Left ventricle myocardium inferior (tissue), 1 donor: ENCODE data around the gene ZNF423. TPM values are rescaled to one million over a fixed set of nuclear protein-coding genes. Genes with fewer than 3 reads are reported as not detected.

ENCODE experiments used
- DNase-seq: peaks from one replicate; pipeline ENCODE4 v3.0.0-alpha.2; 2020
- H3K27ac ChIP-seq: fragments of 200-600 bp; replicated peaks from 2 replicates; pipeline ENCODE4 v1.8.0; 2021
- H3K27me3 ChIP-seq: fragments of 200-600 bp; 2 replicates; pipeline ENCODE4 v1.8.0; 2021; ENCODE audit warnings: low read depth
- H3K36me3 ChIP-seq: fragments of 200-600 bp; 2 replicates; pipeline ENCODE4 v1.8.0; 2021
- H3K4me1 ChIP-seq: fragments of 200-600 bp; 2 replicates; pipeline ENCODE4 v1.8.0; 2021
- H3K4me3 ChIP-seq: fragments of 200-600 bp; 2 replicates; pipeline ENCODE4 v1.8.0; 2021; ENCODE audit warnings: mild to moderate bottlenecking, moderate library complexity
- H3K9me3 ChIP-seq: fragments of 200-600 bp; replicated peaks from 2 replicates; pipeline ENCODE4 v1.8.0; 2021
- CTCF ChIP-seq: fragments of 200-600 bp; IDR thresholded peaks from 2 replicates; pipeline ENCODE4 v1.8.0; 2021; ENCODE audit warnings: antibody characterized with exemption, mild to moderate bottlenecking, borderline replicate concordance
- intact Hi-C: fragments of 100-400 bp; cut with micrococcal nuclease; formaldehyde crosslinking; loops from one replicate; pipeline ENCODE4 v1.11.0; 2022
- total RNA-seq: library from RNA; stranded (reverse); fragmentation: NEBNext Ultra II Directional; extraction: Animal tissue kit (Norgen Biotek cat#: 25700); gene quantifications from one replicate; pipeline ENCODE4 v1.2.1, GENCODE V29; 2021
- donor health status: DM: no; HTN: yes; CAD: no; lungs with severe emphysema.

ZNF423 gene
- total RNA-seq, 1 donor from 2014 or later, result 8.6 TPM

GRCh38 chr16:49556249-49556605 lies 299.7 kb downstream of the ZNF423 start:
- no peak overlapping the region for H3K27ac ChIP-seq
- no peak overlapping the region for H3K4me3 ChIP-seq
- intact Hi-C loops, result no loop called here
- peaks cover 13% of the 10 kb centered on the region for H3K4me1 ChIP-seq
- no peak for TF ChIP-seq CTCF
- no peak for DNase-seq
- H3K27me3 ChIP-seq, result peaks cover 12% of the 10 kb centered on the region
- no peaks in the 10 kb centered on the region for H3K36me3 ChIP-seq
- no peaks in the 10 kb centered on the region for H3K9me3 ChIP-seq

GRCh38 chr16:49554681-49555080 lies 301.2 kb downstream of the ZNF423 start:
- no peak for DNase-seq
- intact Hi-C loops, result no loop called here
- Histone ChIP-seq H3K4me3 (no peak overlapping the region), H3K4me1 (peaks cover 3% of the 10 kb centered on the region), H3K27ac (no peak overlapping the region), H3K27me3 (peaks cover 12% of the 10 kb centered on the region), H3K36me3 (no peaks in the 10 kb centered on the region), H3K9me3 (no peaks in the 10 kb centered on the region)
- no peak for TF ChIP-seq CTCF

- intact Hi-C loops, result no loop called here
- no peaks in the 10 kb centered on the region for H3K36me3 ChIP-seq
- no peak for DNase-seq
- no peak overlapping the region for H3K27ac ChIP-seq
- H3K4me3 ChIP-seq, result no peak overlapping the region
- H3K4me1 ChIP-seq, result no peaks in the 10 kb centered on the region
- peaks cover 7% of the 10 kb centered on the region for H3K27me3 ChIP-seq
- H3K9me3 ChIP-seq, result no peaks in the 10 kb centered on the region
- no peak for TF ChIP-seq CTCF
These were observed 303.5 kb downstream of the ZNF423 start for GRCh38 chr16:49552313-49552928.

GRCh38 chr16:49550666-49551065 lies 305.2 kb downstream of the ZNF423 start:
- Histone ChIP-seq H3K27me3 (no peaks in the 10 kb centered on the region), H3K9me3 (no peaks in the 10 kb centered on the region), H3K4me1 (no peaks in the 10 kb centered on the region), H3K27ac (no peak overlapping the region), H3K4me3 (no peak overlapping the region), H3K36me3 (no peaks in the 10 kb centered on the region)
- TF ChIP-seq CTCF, result no peak
- DNase-seq, result no peak
- intact Hi-C loops, result no loop called here

GRCh38 chr16:49550140-49550539 lies 305.8 kb downstream of the ZNF423 start:
- Histone ChIP-seq H3K27me3 (no peaks in the 10 kb centered on the region), H3K4me3 (no peak overlapping the region), H3K4me1 (no peaks in the 10 kb centered on the region), H3K27ac (no peak overlapping the region), H3K36me3 (no peaks in the 10 kb centered on the region), H3K9me3 (no peaks in the 10 kb centered on the region)
- no peak for TF ChIP-seq CTCF
- intact Hi-C loops, result no loop called here
- no peak for DNase-seq
